Measurements from ENCODE around the gene HTN3.
"Not testable (repeated sequence)": the region's sequence is repeated elsewhere in the genome, so short reads cannot be mapped to it uniquely, and the experiment has no call there.

HTN3 gene

GRCh38 chr4:70023218-70023617, 5.0 kb upstream of the HTN3 start:
- Histone ChIP-seq H4K20me1 (no peaks in the 10 kb centered on the region), H3K4me2 (no peak overlapping the region), H3K4me1 (no peaks in the 10 kb centered on the region), H3K9me3 (replicated peaks in 1 of 11) (no peaks in the 10 kb centered on the region), H3K27ac (no peak overlapping the region), H3K4me3 (no peak overlapping the region), H3K36me3 (no peaks in the 10 kb centered on the region), H3K9ac (no peak overlapping the region), H3K27me3 (no peaks in the 10 kb centered on the region)
- no peak for TF ChIP-seq Cebpa-rat (IDR thresholded peaks at IDR 0.05)

- no peak for TF ChIP-seq Cebpa-rat (IDR thresholded peaks at IDR 0.05)
- H3K4me1 ChIP-seq = no peaks in the 10 kb centered on the region
- H3K27me3 ChIP-seq = no peaks in the 10 kb centered on the region
- no peak overlapping the region for H3K27ac ChIP-seq
- H3K4me2 ChIP-seq = no peak overlapping the region
- H3K36me3 ChIP-seq = no peaks in the 10 kb centered on the region
- no peaks in the 10 kb centered on the region for H3K9me3 ChIP-seq (replicated peaks in 1 of 11)
- no peak overlapping the region for H3K9ac ChIP-seq
- H4K20me1 ChIP-seq = no peaks in the 10 kb centered on the region
- H3K4me3 ChIP-seq = no peak overlapping the region
These were observed 1.2 kb upstream of the HTN3 start for GRCh38 chr4:70027011-70027410.

GRCh38 chr4:70037559-70037958, 9.3 kb downstream of the HTN3 start:
- not testable (repeated sequence) for H3K36me3 ChIP-seq; H3K27ac ChIP-seq; H3K4me1 ChIP-seq; H3K9ac ChIP-seq; H3K4me3 ChIP-seq; H3K9me3 ChIP-seq (replicated peaks in 1 of 11); H3K4me2 ChIP-seq; H4K20me1 ChIP-seq; H3K27me3 ChIP-seq

- H3K36me3 ChIP-seq; H4K20me1 ChIP-seq; H3K27ac ChIP-seq; H3K27me3 ChIP-seq; H3K4me1 ChIP-seq; H3K4me3 ChIP-seq; H3K9ac ChIP-seq; H3K4me2 ChIP-seq; H3K9me3 ChIP-seq (replicated peaks in 1 of 11): not testable (repeated sequence)
These were observed 11.7 kb downstream of the HTN3 start for GRCh38 chr4:70039928-70040327.

DNA sequence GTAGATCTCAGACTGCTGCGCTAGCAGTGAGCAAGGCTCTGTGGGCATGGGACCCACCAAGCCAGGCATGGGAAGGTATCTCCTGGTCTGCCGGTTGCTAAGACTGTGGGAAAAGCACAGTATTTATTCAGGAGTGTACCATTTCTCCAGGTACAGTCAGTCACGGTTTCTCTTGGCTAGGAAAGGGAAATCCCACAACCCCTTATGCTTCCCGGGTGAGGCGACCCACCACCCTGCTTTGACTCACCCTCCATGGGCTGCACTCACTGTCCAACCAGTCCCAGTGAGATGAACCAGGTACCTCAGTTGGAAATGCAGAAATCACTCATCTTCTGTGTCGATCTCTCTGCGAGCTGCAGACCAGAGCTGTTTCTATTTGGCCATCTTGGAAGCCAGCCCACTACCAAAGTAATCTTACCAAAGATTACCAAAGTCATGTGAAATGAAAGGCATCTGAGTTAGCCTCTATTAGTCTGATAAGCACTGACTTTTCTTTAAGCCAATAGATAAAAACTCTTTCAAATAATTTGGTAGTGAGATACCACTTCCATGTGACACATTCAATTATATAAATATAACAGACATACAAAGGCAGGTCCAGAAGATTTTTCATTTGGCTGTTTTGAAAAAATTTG, 13.5 kb downstream of the HTN3 start:
- no peak overlapping the region for H3K4me3 ChIP-seq
- no peaks in the 10 kb centered on the region for H4K20me1 ChIP-seq
- no peaks in the 10 kb centered on the region for H3K36me3 ChIP-seq
- H3K9ac ChIP-seq = no peak overlapping the region
- H3K27ac ChIP-seq = no peak overlapping the region
- no peaks in the 10 kb centered on the region for H3K27me3 ChIP-seq
- H3K4me2 ChIP-seq = no peak overlapping the region
- no peak for TF ChIP-seq Cebpa-rat (IDR thresholded peaks at IDR 0.05)
- no peaks in the 10 kb centered on the region for H3K4me1 ChIP-seq
- H3K9me3 ChIP-seq (replicated peaks in 1 of 11) = 0 out of 22 replicates have a peak, but pooled peaks cover 0 to 7% (median 0%) of the 10 kb centered on the region in 11 experiments

GRCh38 chr4:70050138-70050537, 21.9 kb downstream of the HTN3 start, which contains the start of gene HTN1:
Gene HTN1, plus strand, starts transcription at chr4:70050438. Its CDS starts 2,639 bp downstream, at chr4:70053077.
- H3K27me3 ChIP-seq; H3K9me3 ChIP-seq (replicated peaks in 1 of 11); H3K4me2 ChIP-seq; H3K9ac ChIP-seq; H3K27ac ChIP-seq; H4K20me1 ChIP-seq; H3K36me3 ChIP-seq; H3K4me3 ChIP-seq; H3K4me1 ChIP-seq: not testable (repeated sequence)

GRCh38 chr4:70056534-70056933, 28.3 kb downstream of the HTN3 start:
- not testable (repeated sequence) for H3K9ac ChIP-seq; H3K9me3 ChIP-seq (replicated peaks in 1 of 11); H3K4me1 ChIP-seq; H3K27me3 ChIP-seq; H4K20me1 ChIP-seq; H3K27ac ChIP-seq; H3K4me3 ChIP-seq; H3K4me2 ChIP-seq; H3K36me3 ChIP-seq

DNA sequence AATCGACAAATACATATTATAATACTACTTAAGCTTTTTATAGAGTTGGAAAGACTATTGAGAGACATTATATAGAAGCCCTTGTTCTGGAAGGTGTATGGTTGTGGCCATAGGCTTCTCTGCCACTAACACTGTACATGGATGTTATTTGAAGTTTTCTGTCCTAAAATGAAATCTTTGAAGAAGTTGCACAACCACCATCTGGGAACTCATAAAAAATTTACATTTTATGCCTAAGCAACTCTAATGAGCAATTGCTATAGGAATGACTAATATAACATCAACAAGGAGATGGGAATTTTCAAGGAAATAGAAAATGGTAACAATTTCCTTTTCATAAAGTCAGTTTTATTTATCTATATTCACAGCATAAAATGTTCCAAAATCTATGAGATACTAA, 29.4 kb downstream of the HTN3 start:
- Histone ChIP-seq H4K20me1 (no peaks in the 10 kb centered on the region), H3K4me1 (no peaks in the 10 kb centered on the region), H3K9ac (no peak overlapping the region), H3K36me3 (no peaks in the 10 kb centered on the region), H3K27me3 (no peaks in the 10 kb centered on the region), H3K4me2 (no peak overlapping the region), H3K9me3 (replicated peaks in 1 of 11) (0 out of 22 replicates have a peak, but pooled peaks cover 0 to 6% (median 0%) of the 10 kb centered on the region in 11 experiments), H3K27ac (no peak overlapping the region), H3K4me3 (no peak overlapping the region)
- TF ChIP-seq Cebpa-rat (IDR thresholded peaks at IDR 0.05) = no peak

GRCh38 chr4:70059149-70059548, 30.9 kb downstream of the HTN3 start:
- H3K4me1 ChIP-seq = no peaks in the 10 kb centered on the region
- no peak overlapping the region for H3K9ac ChIP-seq
- H3K9me3 ChIP-seq (replicated peaks in 1 of 11) = 0 out of 22 replicates have a peak, but pooled peaks cover 0 to 6% (median 0%) of the 10 kb centered on the region in 11 experiments
- no peak overlapping the region for H3K4me2 ChIP-seq
- no peaks in the 10 kb centered on the region for H4K20me1 ChIP-seq
- H3K27ac ChIP-seq = no peak overlapping the region
- H3K27me3 ChIP-seq = no peaks in the 10 kb centered on the region
- no peaks in the 10 kb centered on the region for H3K36me3 ChIP-seq
- no peak overlapping the region for H3K4me3 ChIP-seq
- TF ChIP-seq Cebpa-rat (IDR thresholded peaks at IDR 0.05) = no peak

DNA sequence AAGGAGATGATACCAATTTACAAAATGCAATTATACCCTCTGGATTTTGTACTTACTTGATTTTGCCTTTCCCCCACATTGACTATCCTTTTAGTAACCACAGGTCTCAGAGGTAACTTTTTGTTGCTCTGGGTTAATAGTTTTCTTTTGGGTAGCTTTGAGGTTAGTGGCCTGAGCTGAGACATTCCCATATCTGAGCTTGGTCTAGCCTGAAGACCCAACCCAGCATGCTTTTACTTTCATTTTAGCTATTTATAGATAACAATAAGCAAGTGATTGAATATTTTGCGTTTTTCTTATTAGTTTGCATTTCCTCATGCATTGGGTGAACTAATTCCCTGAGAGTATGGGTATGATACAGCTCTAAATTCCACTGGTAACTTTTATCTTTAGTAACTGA, 33.7 kb downstream of the HTN3 start:
- TF ChIP-seq Cebpa-rat (IDR thresholded peaks at IDR 0.05) = no peak
- Histone ChIP-seq H4K20me1 (no peaks in the 10 kb centered on the region), H3K4me3 (no peak overlapping the region), H3K4me1 (no peaks in the 10 kb centered on the region), H3K36me3 (no peaks in the 10 kb centered on the region), H3K9me3 (replicated peaks in 1 of 11) (no peaks in the 10 kb centered on the region), H3K27me3 (no peaks in the 10 kb centered on the region), H3K4me2 (no peak overlapping the region), H3K27ac (no peak overlapping the region), H3K9ac (no peak overlapping the region)

All from BLaER1 treated with 17β-estradiol and CSF1 and Interleukin-3, amounts not matched to agents 10 nM and 100 nM (cell line).